Ishikawa (cell line): ENCODE data around the gene PEAK1.

Source experiments
- CREB1 ChIP-seq: IDR thresholded peaks from 2 replicates; pipeline ENCODE4 v1.6.1; 2012; ENCODE audit warnings: low read depth
- REST ChIP-seq: IDR thresholded peaks from 2 replicates; pipeline ENCODE4 v1.6.1; 2012; ENCODE audit warnings: low read depth, mild to moderate bottlenecking
- TCF12 ChIP-seq: IDR thresholded peaks from 2 replicates; pipeline ENCODE4 v1.6.1; 2012; ENCODE audit warnings: low read depth
- USF1 ChIP-seq: IDR thresholded peaks from 2 replicates; pipeline ENCODE4 v1.6.1; 2012
- YY1 ChIP-seq: IDR thresholded peaks from 2 replicates; pipeline ENCODE4 v1.6.1; 2012; ENCODE audit warnings: low read depth
- ZBTB7A ChIP-seq: IDR thresholded peaks from 2 replicates; pipeline ENCODE4 v1.6.1; 2012; ENCODE audit warnings: low read depth

DNA sequence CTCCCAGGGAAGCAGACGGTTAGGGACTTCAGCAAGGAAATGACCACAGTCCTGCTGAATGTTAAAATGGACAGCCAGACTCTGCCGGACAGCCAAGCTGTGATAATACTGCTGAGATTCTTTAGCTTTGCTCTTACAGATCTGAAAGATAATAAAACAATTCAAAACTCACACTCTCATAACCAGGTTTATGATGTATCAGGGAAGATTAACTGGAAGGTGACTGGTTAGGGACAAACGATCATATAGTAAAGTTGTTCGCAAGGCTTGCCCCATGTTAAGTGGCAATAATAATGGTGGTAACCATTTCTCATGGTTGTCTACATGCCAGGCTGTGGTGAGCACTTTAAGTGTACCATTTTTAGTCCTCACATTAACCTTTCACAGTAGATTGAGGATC lies 304.7 kb downstream of the PEAK1 start:
- TF ChIP-seq YY1 (no peak), TCF12 (no peak), ZBTB7A (no peak), USF1 (no peak), CREB1 (no peak), REST (no peak)
